Suprapubic skin (tissue), 4 donors: ENCODE results near the gene ELMO3. TPM values are rescaled to one million over a fixed set of nuclear protein-coding genes. Genes with fewer than 3 reads are reported as not detected.

Source experiments
- DNase-seq, 2 donors: peaks; one replicate each; pipeline ENCODE4 v3.0.0-alpha.2; 2019; ENCODE audit warnings: low spot score in 2 of 2
- H3K27ac ChIP-seq: fragments of 200-600 bp; sonication (generic); one replicate; pipeline ENCODE4 v1.5.1; 2019
- H3K27me3 ChIP-seq: fragments of 200-600 bp; sonication (generic); one replicate; pipeline ENCODE4 v1.5.1; 2019
- H3K36me3 ChIP-seq: fragments of 200-600 bp; sonication (generic); one replicate; pipeline ENCODE4 v1.5.1; 2019
- H3K4me1 ChIP-seq: fragments of 200-600 bp; sonication (generic); one replicate; pipeline ENCODE4 v1.5.1; 2019
- H3K4me3 ChIP-seq: fragments of 200-600 bp; sonication (generic); one replicate; pipeline ENCODE4 v1.5.1; 2019; ENCODE audit warnings: mild to moderate bottlenecking
- H3K9me3 ChIP-seq: fragments of 200-600 bp; sonication (generic); one replicate; pipeline ENCODE4 v1.5.1; 2019
- EP300 ChIP-seq: sonication (generic); formaldehyde crosslinking; IDR thresholded peaks from one replicate; pipeline ENCODE4 v1.6.1; 2017; ENCODE audit warnings: antibody characterized with exemption
- POLR2A ChIP-seq, 2 donors: fragments of 450-650 bp; IDR thresholded peaks; one replicate each; pipeline ENCODE4 v1.6.1; 2017; ENCODE audit warnings: antibody characterized with exemption in 2 of 2, mild to moderate bottlenecking in 2 of 2, moderate library complexity in 2 of 2
- POLR2AphosphoS5 ChIP-seq, 3 donors: sonication (generic); formaldehyde crosslinking; IDR thresholded peaks; one replicate each; pipeline ENCODE4 v1.6.1; 2017; ENCODE audit warnings: antibody characterized with exemption in 3 of 3
- WGBS: methylation state at CpG from one replicate; pipeline ENCODE4 v1.1.5; 2018; 5-methylcytosine and 5-hydroxymethylcytosine counted together
- total RNA-seq, 4 donors: library from RNA; depleted of rRNA; stranded (reverse); fragments of >200 nt; gene quantifications; one replicate each; pipeline ENCODE4 v1.1.0, GENCODE V29; 2016
- TF ChIP-seq, protein P1 (sequence below), 2 donors: fragments of 200-600 bp in 1 of 2; fragments of 450-650 bp in 1 of 2; sonication (generic) in 1 of 2; IDR thresholded peaks; one replicate each; pipeline ENCODE4 v1.5.1; 2016 to 2019; ENCODE audit warnings: antibody characterized with exemption in 2 of 2, mild to moderate bottlenecking in 1 of 2, moderate library complexity in 1 of 2

ELMO3 gene
- total RNA-seq, 4 donors from 2014 or later: 48.0 to 77.6 (median 56.7) TPM

DNA sequence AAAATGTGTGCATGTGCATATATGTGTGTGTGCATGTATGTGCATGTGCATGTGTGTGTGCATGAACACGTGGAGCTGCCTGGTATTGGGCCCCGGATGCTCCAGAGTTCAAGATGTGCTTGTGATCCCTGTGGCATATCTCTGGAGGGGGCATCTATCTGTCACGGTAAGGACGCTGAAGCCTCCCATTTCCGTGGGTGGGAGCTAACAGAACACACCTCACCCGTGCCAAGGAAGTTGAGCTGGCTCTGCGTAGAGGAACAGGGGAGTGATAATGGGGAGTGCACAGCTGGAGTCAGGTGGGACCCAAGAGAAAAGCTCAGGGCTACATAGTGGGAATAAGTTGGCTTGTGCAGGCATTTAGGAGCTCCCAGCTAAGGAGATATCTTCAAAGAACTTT lies 12.7 kb downstream of the ELMO3 start:
- no peaks in the 10 kb centered on the region for H3K27me3 ChIP-seq
- H3K36me3 ChIP-seq: peaks cover 9% of the 10 kb centered on the region
- 86% methylated on average over 7 of the region's 7 CpGs for WGBS
- DNase-seq: no peak
- H3K27ac ChIP-seq: no peak overlapping the region
- no peak overlapping the region for H3K4me3 ChIP-seq
- H3K9me3 ChIP-seq: no peaks in the 10 kb centered on the region
- TF ChIP-seq POLR2AphosphoS5 (IDR thresholded peaks at IDR 0.05): no peak
- no peak for TF ChIP-seq POLR2A (IDR thresholded peaks at IDR 0.05)
- TF ChIP-seq, protein P1, sequence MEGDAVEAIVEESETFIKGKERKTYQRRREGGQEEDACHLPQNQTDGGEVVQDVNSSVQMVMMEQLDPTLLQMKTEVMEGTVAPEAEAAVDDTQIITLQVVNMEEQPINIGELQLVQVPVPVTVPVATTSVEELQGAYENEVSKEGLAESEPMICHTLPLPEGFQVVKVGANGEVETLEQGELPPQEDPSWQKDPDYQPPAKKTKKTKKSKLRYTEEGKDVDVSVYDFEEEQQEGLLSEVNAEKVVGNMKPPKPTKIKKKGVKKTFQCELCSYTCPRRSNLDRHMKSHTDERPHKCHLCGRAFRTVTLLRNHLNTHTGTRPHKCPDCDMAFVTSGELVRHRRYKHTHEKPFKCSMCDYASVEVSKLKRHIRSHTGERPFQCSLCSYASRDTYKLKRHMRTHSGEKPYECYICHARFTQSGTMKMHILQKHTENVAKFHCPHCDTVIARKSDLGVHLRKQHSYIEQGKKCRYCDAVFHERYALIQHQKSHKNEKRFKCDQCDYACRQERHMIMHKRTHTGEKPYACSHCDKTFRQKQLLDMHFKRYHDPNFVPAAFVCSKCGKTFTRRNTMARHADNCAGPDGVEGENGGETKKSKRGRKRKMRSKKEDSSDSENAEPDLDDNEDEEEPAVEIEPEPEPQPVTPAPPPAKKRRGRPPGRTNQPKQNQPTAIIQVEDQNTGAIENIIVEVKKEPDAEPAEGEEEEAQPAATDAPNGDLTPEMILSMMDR (IDR thresholded peaks at IDR 0.05): no peak
- TF ChIP-seq EP300: no peak
- H3K4me1 ChIP-seq: peaks cover 13% of the 10 kb centered on the region

DNA sequence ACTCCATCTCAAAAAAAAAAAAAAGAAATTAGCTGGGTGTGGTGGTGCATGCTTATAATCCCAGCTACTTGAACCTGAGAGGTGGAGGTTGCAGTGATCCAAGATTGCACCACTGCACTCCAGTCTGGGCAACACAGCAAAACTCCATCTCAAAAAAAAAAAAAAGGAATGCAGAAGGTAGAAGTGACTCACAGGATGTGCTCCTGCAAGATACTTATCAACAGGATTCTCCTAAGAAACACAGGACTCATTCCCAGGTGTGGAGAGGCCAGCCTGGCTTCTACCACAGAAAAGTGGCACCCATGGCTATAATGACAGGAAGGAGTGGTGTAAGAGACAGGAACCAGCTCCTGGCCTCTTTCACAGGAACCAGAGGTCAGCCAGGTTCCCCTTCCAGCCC lies 13.8 kb downstream of the ELMO3 start:
- no peak overlapping the region for H3K4me3 ChIP-seq
- DNase-seq: no peak
- no peak overlapping the region for H3K27ac ChIP-seq
- no peaks in the 10 kb centered on the region for H3K27me3 ChIP-seq
- H3K4me1 ChIP-seq: peaks cover 15% of the 10 kb centered on the region
- no peaks in the 10 kb centered on the region for H3K9me3 ChIP-seq
- peaks cover 4% of the 10 kb centered on the region for H3K36me3 ChIP-seq
- TF ChIP-seq POLR2A (IDR thresholded peaks at IDR 0.05) (no peak), POLR2AphosphoS5 (IDR thresholded peaks at IDR 0.05) (no peak), EP300 (no peak)
- TF ChIP-seq, protein P1 (IDR thresholded peaks at IDR 0.05): no peak

DNA sequence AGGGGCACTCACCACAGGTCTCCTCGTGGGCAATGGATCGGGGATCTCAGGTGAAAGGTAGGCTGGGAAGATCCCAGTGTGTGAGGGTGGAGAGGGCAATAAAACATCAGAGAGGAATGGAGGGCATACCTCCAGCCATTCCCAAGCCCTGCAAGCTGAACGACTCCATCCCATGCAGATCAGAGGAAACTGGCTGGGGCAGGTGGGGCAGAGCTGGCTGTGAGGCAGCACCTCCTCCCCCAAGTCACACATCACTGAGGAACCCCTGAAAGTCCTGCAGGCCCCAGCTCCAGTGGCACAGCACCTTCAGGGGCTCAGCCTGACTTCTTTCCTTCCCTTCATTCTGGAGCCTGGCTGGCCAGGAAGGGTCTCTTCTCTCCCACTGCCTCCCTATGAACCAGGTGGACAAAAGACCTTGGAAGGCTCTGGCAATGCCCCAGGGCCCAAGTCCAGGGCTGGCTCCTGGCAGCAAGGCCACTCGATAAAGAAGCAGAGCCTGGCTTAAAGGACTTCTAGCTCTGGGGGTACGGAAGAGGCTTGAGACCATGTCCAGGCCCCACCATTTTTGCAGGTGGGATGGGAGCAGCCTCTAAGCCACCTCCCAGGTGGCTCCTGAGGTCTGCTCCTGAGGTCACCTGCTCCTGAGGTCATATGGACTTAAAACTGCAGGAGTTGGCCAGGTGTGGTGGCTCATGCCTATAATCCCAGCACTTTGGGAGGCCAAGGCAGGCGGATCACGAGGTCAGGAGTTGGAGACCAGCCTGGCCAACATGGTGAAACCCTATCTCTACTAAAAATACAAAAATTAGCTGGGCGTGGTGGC lies 14.5 kb downstream of the ELMO3 start:
- DNase-seq: no peak
- TF ChIP-seq POLR2A (IDR thresholded peaks at IDR 0.05) (no peak), EP300 (no peak), POLR2AphosphoS5 (IDR thresholded peaks at IDR 0.05) (no peak)
- TF ChIP-seq, protein P1 (IDR thresholded peaks at IDR 0.05): no peak
- no peaks in the 10 kb centered on the region for H3K27me3 ChIP-seq
- H3K4me3 ChIP-seq: no peak overlapping the region
- H3K27ac ChIP-seq: no peak overlapping the region
- H3K4me1 ChIP-seq: peaks cover 13% of the 10 kb centered on the region
- H3K9me3 ChIP-seq: no peaks in the 10 kb centered on the region
- H3K36me3 ChIP-seq: peaks cover 4% of the 10 kb centered on the region
- 84% methylated on average over 8 of the region's 8 CpGs for WGBS

DNA sequence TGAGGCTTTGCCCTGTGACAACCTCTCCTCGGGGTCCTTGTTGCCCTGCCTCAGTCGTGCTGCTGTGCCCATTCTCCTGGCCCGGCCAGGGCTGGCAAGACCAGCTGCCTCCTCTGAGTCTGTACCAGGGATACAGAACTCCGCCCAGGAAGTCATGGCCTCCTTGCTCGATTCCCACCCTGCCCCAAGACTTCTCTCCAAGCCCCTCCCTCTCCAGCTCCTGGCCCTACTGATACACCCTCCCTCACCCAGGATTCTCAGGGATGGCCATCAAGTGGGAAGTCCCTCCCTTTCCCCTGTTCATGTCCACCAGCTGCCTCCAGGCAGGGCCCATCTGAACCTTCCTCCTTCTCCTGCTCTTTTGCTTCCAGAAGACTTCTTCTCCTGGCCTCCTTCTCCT lies 16.8 kb downstream of the ELMO3 start:
- Histone ChIP-seq H3K4me3 (no peak overlapping the region), H3K4me1 (peaks cover 13% of the 10 kb centered on the region), H3K27me3 (no peaks in the 10 kb centered on the region), H3K36me3 (no peaks in the 10 kb centered on the region), H3K27ac (no peak overlapping the region), H3K9me3 (no peaks in the 10 kb centered on the region)
- no peak for TF ChIP-seq EP300
- TF ChIP-seq, protein P1 (IDR thresholded peaks at IDR 0.05): no peak
- no peak for TF ChIP-seq POLR2AphosphoS5 (IDR thresholded peaks at IDR 0.05)
- no peak for TF ChIP-seq POLR2A (IDR thresholded peaks at IDR 0.05)
- no peak for DNase-seq
- 74% methylated on average over 5 of the region's 5 CpGs for WGBS

DNA sequence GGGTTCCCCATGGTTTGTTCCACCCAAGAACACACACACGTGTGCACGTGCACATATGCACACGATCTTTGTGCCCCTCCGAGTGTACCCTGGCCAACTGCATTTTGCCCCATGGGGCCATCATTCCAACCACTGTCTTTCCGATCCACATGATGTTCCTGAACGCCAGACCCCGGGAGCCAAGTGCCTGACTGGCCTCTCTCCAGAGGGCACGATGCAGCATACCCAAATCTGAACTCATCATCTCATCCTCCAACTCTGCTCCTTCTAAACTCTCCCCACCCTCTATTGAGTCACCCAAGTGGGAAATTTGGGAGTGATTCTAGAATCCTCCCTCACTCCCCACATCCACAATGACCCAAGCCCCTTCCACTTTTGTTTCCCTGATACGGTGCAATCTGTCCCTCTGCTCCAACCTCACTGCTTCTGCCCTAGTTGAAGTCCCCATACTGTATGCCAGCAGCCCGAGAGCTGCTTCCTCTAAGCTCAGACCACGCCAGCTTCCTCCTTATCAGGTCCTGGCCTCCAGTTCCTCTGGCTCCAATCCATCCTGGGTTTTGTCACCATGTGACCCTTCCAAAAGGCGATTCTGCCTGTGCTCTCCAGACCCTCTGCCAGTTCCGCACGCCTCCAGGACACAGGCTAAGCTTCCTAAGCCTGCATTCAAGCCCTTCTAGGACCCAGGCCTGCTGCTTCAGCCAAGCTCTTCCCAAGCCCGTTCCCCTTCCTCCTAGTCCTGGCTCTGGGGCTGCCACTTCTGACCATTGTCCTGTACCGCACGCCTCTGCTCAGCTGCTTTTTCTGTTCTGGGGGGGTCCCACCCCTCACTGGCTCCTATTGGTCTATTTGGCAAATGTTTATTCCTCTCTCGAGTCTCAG lies 17.9 kb downstream of the ELMO3 start:
- Histone ChIP-seq H3K27ac (no peak overlapping the region), H3K4me1 (peaks cover 13% of the 10 kb centered on the region), H3K4me3 (no peak overlapping the region), H3K36me3 (no peaks in the 10 kb centered on the region), H3K9me3 (no peaks in the 10 kb centered on the region), H3K27me3 (no peaks in the 10 kb centered on the region)
- TF ChIP-seq POLR2A (IDR thresholded peaks at IDR 0.05) (no peak), EP300 (no peak), POLR2AphosphoS5 (IDR thresholded peaks at IDR 0.05) (no peak)
- TF ChIP-seq, protein P1 (IDR thresholded peaks at IDR 0.05): no peak
- DNase-seq: no peak
- WGBS: 81% methylated on average over 18 of the region's 18 CpGs
